WTC11 (cell line): ENCODE data around the gene SEC22C. TPM values are rescaled to one million over a fixed set of nuclear protein-coding genes. Genes with fewer than 3 reads are reported as not detected.

Experiments used
- total RNA-seq: library from RNA; stranded (reverse); gene quantifications from 3 replicates; pipeline ENCODE4 v1.2.3, GENCODE V29; 2021

Gene SEC22C
- total RNA-seq, 1 experiment from 2014 or later = 37.0 TPM

Other genes starting within 250 kb of the SEC22C start
- not detected in 3 replicates for gene LYZL4, start 171.4 kb downstream of the SEC22C start, total RNA-seq
- gene VIPR1, start 79.3 kb downstream of the SEC22C start, total RNA-seq = 7.1 to 9.4 TPM (median 7.2 TPM) in 3 replicates
- gene SS18L2, start 8.9 kb upstream of the SEC22C start, total RNA-seq = 52.9 to 65.0 TPM (median 62.6 TPM) in 3 replicates
- gene NKTR, start 18.7 kb upstream of the SEC22C start, total RNA-seq = 76.4 to 89.3 TPM (median 82.3 TPM) in 3 replicates
- 5.2 to 5.9 TPM (median 5.6 TPM) in 3 replicates for gene ZBTB47, start 71.7 kb upstream of the SEC22C start, total RNA-seq
- not detected in 3 replicates for gene KLHL40, start 103.6 kb upstream of the SEC22C start, total RNA-seq
- gene HHATL, start 120.8 kb upstream of the SEC22C start, total RNA-seq = 0.21 to 0.92 TPM (median 0.60 TPM) in 3 replicates
- 0.79 TPM in 1 of 3 replicates, not detected in the others for gene CCDC13, start 191.3 kb upstream of the SEC22C start, total RNA-seq
- gene HIGD1A, start 222.5 kb upstream of the SEC22C start, total RNA-seq = 74.6 to 80.7 TPM (median 76.2 TPM) in 3 replicates
- gene ACKR2, start 227.5 kb upstream of the SEC22C start, total RNA-seq = 0.28 to 0.41 TPM (median 0.39 TPM) in 3 replicates